8988T (cell line): Measurements from ENCODE around the gene GSG1L.
"Not testable (repeated sequence)": the region's sequence is repeated elsewhere in the genome, so short reads cannot be mapped to it uniquely, and the experiment has no call there.

Experiments
- DNase-seq: peaks from one replicate; pipeline ENCODE4 v3.0.0; 2011

Gene GSG1L

DNA sequence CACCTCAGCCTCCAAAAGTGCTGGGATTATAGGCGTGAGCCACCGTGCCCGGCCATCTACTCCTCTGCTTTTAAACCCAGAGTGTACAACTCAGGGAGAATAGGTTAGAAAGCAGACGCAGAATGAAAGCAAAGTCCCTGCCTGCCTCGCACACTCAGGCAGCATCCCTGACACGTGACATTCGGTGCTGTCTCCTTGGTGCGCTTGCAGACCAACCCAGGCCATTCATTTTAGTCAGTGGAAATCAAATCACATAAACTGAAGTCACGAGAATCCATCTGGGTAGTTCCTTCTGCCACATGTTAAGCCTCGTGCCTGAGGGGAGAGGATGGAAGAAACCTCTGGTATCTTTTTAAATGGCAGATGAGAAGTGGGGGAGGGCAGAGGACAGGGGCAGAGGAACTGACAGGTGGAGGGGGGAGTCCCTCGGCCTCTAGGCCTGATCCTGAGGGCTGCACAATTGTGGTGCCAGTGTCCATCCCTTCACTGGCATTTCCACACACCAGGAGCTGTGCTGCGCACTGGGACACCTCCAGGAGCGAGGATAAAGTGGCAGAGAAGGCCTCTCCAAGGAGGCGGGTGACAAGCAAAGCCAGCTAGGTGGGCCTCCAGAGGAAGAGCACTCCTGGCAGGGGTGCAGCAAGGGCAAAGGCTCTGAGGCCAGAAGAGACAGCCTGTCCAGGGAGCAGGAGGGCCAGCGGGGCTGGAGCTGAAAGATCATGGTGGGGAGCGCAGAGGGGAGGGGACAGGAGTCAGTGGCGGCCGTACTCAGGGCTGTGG, 317.2 kb downstream of the GSG1L start:
- no peak for DNase-seq

DNA sequence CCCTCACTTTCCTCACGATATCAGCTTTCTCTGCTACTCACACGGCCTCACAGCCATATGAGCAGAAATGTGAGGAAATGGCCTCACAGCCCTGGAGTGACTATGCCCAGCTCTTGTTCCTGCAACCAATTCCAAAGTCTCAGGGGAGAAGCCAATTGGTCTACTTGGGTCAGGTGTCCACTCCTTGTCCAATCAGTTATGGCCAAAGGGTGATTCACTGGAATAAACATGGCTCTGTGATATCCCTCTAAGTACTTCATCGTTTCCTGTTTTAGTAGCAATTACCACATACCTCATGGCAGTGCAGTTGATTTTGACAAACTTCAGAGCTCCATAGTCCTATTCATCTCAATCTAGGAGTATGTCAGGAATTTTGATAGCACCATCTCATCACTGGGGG, 318.2 kb downstream of the GSG1L start:
- DNase-seq: no peak

DNA sequence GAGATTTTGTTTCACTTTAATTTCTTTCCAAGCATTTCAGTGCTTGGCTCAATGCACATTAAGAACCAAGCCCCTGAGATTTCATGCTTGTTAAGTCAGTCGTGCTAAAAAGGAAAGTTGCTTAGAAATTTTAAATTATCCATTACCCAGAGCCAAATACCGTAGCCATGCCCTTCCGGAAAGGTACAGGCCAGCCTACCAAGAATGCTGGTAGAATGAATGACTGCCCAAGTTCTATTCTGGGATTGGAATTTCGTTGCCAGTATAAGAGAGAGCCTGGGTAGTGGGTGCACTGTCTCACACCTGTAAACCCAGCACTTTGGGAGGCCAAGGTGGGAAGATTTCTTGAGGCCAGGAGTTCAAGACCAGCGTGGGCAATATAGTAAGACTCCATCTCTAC, 319.6 kb downstream of the GSG1L start:
- DNase-seq: no peak

DNA sequence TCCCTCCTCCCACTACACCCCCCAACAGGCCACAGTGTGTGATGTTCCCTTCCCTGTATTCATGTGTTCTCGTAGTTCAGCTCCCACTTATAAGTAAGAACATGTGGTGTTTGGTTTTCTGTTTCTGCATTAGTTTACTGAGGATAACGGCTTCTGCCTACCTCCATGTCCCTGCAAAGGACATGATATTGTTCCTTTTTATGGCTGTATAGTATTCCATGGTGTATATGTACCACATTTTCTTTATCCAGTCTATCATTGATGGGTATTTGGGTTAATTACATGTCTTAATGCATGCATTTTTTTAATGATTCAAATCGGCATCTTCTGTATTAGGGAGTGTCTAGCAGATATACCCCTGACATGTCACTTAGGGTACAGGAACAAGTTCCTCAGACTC, 320.5 kb downstream of the GSG1L start:
- not testable (repeated sequence) for DNase-seq

DNA sequence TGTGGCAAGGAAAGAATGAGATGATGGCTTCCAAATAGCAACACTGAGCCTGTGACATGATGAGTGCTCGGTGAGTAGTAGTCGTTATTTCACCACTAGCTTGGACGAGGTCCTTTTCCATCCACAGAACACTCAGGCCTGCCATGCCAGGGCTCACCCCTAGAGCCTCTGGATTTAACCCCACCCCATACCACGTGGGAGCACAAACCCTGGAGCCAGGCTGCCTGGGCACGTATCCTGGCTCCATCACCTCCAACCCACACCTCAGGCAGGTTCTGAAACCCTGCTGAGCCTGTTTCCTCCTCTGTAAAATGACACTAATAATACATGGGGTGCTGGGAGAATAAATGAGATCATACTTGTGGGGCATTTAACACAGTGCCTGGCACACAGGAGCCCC, 321.2 kb downstream of the GSG1L start:
- no peak for DNase-seq

DNA sequence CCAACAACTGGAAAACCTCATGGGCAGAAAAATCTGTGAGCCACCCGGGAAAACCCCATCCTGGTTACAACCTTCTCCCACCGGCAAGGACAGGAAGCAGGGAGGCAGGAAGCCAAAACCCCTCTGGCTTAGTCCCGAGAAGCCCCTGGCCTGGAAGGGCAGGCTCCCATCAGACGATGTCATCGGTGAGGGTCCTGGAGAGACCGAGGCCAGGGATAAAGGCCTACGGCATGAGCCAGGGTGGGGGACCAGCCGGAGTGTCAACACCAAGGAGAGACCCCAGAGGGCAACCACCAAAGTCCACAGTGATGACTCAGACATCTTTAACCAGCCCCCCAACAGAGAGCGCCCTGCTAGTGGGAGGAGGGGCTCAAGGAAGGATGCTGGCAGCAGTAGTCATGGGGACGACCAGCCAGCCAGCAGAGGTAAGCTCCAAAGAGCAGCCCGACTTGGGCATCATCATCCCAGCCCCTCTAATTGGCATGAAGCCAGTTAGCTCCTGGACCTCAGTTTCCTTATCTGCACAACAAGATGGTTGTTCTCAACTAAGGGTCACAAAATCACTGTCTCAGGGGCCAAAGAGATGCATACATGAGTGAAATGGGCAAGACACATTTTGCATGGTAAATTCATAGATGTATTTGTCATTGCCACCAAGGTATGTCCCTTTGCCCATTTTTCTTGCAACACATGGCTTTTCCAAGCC, 322.9 kb downstream of the GSG1L start:
- DNase-seq: no peak

DNA sequence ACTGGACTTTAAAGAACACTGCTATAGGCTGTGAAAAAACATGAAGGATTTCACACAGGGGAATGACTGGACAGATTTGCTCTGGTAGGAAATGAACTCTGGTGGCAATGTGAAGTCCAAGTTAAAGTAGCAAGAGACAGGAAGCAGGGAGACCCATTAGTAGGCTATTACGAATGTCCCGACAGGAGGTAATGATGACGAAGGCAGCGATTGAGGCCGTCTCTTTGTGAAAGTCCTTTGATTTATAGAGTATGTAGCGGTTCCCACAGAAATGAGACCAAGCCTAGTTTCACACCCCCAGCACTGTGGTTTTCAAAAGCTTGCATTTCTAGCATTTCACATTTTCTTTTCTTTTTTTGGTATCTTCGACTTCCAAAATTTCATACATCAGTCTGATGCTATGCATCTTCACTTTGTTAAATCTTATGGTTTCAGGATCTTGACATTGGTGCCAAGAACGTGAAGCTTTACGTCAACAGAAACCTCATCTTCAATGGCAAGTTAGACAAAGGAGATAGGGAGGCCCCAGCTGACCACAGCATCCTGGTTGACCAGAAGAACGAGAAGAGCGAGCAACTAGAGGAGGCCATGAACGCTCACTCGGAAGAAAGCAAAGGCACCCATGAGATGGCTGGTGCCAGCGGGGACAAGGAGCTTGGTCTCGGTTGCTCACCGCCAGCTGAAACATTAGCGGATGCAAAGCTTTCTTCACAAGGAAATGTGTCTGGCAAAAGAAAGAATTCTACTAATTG, 323.7 kb downstream of the GSG1L start:
- no peak for DNase-seq

DNA sequence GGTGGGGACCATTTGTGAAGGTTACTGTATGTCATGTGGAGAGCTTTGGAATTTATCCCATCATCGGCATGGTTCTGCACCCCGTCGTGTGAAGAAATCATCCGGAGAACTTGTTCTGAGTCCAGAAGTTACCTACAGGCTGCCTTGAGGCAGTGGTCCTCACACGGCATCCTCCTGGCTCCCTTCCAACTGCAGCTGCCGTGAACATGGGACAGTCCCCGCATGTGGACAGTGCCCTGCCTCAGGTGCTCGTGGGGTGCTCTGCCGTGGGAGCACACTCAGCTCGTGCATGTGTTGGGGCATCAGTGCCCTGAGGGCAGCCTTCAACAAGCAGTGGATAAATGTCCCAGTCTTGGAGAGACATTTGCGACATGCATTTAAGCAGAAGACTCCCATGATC, 324.9 kb downstream of the GSG1L start:
- DNase-seq: no peak
